ENCODE measurements around the gene ADGRA3.

- TF ChIP-seq, protein P1, sequence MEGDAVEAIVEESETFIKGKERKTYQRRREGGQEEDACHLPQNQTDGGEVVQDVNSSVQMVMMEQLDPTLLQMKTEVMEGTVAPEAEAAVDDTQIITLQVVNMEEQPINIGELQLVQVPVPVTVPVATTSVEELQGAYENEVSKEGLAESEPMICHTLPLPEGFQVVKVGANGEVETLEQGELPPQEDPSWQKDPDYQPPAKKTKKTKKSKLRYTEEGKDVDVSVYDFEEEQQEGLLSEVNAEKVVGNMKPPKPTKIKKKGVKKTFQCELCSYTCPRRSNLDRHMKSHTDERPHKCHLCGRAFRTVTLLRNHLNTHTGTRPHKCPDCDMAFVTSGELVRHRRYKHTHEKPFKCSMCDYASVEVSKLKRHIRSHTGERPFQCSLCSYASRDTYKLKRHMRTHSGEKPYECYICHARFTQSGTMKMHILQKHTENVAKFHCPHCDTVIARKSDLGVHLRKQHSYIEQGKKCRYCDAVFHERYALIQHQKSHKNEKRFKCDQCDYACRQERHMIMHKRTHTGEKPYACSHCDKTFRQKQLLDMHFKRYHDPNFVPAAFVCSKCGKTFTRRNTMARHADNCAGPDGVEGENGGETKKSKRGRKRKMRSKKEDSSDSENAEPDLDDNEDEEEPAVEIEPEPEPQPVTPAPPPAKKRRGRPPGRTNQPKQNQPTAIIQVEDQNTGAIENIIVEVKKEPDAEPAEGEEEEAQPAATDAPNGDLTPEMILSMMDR (conservative IDR thresholded peaks at IDR 0.05; ENCODE audit: low read length) = no peak
- TF ChIP-seq EZH2phosphoT487 (IDR thresholded peaks at IDR 0.05; ENCODE audit: borderline replicate concordance) = no peak
These were observed 42.6 kb downstream of the ADGRA3 start for GRCh38 chr4:22473268-22473667.
